SHP77 treated with DMSO at 0.1 percent for 48 hours (cell line): Measurements from ENCODE around the gene RRAD.
"Not testable (repeated sequence)": the region's sequence is repeated elsewhere in the genome, so short reads cannot be mapped to it uniquely, and the experiment has no call there.

ENCODE experiments used
- DNase-seq: peaks from one replicate; lab custom pipeline; 2025; lab: John Stamatoyannopoulos, UW

Gene RRAD

DNA sequence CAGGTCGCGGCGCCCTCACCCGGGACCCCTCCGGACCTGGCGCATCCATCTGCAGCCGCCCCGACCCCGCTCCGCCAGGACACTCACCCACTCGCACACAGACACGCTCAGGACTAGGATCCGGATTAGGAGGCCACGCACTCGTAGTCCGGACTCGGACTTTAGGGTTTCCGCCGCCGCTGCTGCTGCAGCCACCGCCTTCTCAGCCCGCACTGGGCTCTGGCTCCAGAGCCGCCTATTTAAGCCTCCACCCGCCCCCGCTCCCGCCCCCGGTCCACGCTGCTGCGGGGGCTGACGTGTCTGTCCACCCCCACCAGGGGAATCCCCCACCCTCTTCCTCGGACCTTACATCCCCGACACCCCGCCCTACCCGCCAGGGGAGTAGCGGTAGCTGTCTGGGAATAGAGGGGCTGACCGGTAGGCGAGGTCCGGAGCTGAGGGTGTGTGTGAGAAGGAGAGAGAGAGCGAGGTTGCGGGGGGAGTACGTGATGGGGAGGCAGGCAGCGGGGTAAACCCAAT lies at the start of gene RRAD:
Gene RRAD, minus strand, starts transcription at position 214 of the 519 bp plus-strand sequence. CDS start 356 bp downstream, outside the sequence.
- DNase-seq = no peak

DNA sequence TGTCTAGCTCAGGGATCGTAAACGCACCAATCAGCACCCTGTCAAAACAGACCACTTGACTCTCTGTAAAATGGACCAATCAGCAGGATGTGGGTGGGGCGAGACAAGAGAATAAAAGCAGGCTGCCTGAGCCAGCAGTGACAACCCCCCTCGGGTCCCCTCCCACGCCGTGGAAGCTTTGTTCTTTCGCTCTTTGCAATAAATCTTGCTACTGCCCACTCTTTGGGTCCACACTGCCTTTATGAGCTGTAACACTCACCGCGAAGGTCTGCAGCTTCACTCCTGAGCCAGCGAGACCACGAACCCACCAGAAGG lies 49.6 kb upstream of the RRAD start:
- peak; percentile 71 for DNase-seq

DNA sequence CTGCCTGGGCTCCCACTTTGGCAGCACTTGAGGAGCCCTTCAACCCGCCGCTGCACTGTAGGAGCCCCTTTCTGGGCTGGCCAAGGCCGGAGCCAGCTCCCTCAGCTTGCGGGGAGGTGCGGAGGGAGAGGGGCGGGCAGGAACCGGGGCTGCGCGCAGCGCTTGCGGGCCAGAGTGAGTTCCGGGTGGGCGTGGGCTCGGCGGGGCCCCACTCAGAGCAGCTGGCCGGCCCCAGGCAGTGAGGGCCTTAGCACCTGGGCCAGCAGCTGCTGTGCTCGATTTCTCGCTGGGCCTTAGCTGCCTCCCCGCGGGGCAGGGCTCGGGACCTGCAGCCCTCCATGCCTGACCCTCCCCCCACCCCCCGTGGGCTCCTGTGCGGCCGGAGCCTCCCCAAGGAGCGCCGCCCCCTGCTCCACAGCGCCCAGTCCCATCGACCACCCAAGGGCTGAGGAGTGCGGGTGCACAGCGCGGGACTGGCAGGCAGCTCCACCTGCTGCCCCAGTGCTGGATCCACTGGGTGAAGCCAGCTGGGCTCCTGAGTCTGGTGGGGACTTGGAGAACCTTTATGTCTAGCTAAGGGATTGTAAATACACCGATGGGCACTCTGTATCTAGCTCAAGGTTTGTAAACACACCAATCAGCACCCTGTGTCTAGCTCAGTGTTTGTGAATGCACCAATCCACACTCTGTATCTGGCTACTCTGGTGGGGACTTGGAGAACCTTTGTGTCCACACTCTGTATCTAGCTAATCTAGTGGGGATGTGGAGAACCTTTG lies 49.0 kb upstream of the RRAD start:
- not testable (repeated sequence) for DNase-seq

DNA sequence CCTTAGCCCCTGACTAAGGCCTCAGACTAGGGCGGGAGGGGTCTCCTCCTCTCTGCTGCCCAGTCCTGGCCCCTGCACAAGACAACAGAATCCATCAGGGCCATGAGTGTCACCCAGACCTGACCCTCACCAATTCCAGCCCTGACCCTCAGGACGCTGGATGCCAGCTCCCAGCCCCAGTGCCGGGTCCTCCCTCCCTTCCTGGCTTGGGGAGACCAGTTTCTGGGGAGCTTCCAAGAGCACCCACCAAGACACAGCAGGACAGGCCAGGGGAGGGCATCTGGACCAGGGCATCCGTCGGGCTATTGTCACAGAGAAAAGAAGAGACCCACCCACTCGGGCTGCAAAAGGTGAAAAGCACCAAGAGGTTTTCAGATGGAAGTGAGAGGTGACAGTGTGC lies 48.4 kb upstream of the RRAD start:
- DNase-seq = no peak

GRCh38 chr16:66972983-66973382 lies 47.6 kb upstream of the RRAD start:
- no peak for DNase-seq

DNA sequence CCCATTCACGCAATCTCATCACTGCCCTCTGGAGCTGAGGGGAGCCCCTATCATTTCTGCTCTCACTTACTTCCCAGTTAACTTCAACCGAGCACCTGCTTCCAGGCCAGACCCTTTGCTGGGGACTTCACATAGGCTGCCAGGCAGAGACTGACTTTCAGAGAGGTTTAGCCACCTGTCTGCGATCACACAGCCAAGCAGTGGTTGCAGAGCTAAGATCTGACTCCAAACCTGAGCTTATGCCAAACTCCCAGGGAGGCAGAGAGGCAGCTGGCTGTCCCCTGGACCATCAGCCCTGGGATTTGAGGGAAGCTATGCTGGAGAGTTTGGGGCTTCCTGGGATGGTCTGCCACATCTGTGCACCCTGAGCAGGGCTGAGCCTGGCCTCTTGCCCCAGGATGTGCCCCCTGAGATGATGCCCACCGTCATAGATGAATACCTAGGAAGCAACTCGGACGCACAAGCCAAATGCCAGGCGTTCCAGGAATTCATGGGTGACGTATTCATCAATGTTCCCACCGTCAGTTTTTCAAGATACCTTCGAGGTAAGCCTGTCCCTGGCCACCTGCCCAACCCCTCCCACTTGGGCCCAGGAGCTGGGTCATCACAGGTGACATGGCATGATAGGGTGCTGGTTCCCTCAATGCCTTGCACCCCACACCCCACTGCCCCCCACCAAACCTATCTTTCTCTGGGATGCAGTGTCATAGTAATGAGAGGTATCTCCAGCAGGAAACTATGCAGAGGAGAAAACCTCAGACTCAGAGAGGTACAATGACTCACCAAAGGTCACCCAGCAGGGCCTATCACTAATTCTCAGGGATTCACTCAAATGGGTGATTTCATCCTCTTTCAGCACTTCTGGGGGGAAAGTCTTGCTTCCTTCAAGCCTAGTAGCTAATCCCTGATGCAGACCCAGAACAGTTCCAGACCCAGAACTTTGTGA lies 45.7 kb upstream of the RRAD start:
- DNase-seq = no peak

- DNase-seq = no peak
Observed at GRCh38 chr16:66968847-66969246, 43.5 kb upstream of the RRAD start.

GRCh38 chr16:66964049-66964448 lies 38.7 kb upstream of the RRAD start:
- no peak for DNase-seq

DNA sequence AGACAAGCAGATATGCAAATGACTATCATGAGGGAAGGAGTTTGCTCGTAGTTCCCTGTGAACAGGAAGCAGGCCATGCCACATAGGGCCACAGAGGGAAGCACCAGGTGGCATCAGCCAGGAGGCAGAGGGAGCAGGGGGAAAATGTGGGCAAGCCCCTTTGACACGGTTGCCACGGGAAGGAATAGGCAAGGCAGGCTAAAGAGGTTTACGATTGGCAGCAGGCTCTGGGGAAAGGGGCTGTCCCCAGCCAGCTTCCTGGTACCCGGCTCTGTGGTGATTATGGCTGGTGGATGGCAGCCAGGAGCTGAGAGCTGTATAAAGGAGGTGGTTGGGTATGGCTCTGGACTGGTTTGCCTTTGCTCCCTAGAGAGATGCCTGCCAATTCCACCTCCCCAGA lies 36.6 kb upstream of the RRAD start:
- no peak for DNase-seq

GRCh38 chr16:66961065-66961744 lies 35.9 kb upstream of the RRAD start, which contains the start of gene CES3:
Gene CES3, plus strand, starts transcription at chr16:66961266. Its CDS starts 42 bp downstream, at chr16:66961308.
- DNase-seq = peak; percentile 68

- no peak for DNase-seq
Observed at GRCh38 chr16:66960270-66960669, 34.9 kb upstream of the RRAD start.

DNA sequence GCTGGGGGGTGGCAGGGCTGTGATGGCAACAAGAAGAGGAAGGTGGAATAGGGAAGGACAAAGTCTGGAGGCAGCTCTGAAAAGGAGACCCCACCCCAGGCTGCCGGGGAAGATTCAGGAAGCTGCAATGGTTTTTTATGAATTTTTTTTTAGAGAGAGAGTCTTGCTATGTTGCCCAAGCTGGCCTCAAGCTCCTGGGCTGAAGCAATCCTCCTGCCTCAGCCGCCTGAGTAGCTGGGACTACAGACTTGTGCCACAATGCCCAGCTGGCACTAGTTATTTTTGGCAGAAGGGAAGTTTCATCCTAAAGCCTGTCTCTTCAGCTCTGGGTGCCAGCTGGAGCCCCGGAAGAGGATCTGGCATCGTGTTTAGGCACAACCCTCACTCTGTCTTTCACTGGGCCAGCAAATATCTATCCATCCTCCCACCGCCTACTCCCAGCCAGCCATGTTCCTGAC lies 34.4 kb upstream of the RRAD start:
- no peak for DNase-seq

GRCh38 chr16:66958857-66959703 lies 33.7 kb upstream of the RRAD start:
- no peak for DNase-seq

DNA sequence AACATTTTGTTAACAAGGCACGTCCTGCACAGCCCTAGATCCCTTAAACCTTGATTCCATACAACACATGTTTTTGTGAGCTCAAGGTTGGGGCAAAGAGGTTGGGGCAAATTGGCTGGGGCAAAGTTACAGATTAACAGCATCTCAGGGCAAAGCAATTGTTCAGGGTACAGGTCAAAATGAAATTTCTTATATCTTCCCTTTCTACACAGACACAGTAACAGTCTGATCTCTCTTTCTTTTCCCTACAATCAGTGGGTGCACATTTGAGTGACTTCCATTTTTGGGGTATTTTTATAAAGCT lies 30.8 kb upstream of the RRAD start:
- not testable (repeated sequence) for DNase-seq

DNA sequence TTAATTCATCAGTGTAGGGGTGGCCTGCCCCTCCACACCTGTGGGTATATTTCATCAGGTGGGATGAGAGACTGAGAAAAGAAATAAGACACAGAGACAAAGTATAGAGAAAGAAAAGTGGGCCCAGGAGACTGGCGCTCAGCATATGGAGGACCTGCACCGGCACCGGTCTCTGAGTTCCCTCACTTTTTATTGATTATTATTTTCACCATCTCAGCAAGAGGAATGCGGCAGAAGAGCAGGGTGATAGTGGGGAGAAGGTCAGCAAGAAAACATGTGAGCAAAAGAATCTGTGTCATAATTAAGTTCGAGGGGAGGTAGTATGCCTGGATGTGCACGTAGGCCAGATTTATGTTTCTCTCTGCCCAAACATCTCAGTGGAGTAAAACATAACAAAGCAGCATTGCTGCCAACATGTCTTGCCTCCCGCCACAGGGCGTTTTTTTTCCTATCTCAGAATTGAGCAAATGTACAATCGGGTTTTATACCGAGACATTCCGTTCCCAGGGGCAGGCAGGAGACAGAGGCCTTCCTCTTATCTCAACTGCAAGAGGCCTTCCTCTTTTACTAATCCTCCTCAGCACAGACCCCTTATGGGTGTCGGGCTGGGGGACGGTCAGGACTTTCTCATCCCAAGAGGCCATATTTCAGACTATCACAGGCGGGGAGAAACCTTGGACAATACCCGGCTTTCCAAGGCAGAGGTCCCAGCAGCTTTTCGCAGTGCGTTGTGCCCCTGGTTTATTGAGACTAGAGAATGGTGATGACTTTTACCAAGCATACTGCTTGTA lies 30.2 kb upstream of the RRAD start:
- not testable (repeated sequence) for DNase-seq

- DNase-seq = peak; percentile 59
Observed at GRCh38 chr16:66954097-66954659, 28.8 kb upstream of the RRAD start.

- no peak for DNase-seq
Observed at GRCh38 chr16:66953462-66954096, 28.2 kb upstream of the RRAD start.

DNA sequence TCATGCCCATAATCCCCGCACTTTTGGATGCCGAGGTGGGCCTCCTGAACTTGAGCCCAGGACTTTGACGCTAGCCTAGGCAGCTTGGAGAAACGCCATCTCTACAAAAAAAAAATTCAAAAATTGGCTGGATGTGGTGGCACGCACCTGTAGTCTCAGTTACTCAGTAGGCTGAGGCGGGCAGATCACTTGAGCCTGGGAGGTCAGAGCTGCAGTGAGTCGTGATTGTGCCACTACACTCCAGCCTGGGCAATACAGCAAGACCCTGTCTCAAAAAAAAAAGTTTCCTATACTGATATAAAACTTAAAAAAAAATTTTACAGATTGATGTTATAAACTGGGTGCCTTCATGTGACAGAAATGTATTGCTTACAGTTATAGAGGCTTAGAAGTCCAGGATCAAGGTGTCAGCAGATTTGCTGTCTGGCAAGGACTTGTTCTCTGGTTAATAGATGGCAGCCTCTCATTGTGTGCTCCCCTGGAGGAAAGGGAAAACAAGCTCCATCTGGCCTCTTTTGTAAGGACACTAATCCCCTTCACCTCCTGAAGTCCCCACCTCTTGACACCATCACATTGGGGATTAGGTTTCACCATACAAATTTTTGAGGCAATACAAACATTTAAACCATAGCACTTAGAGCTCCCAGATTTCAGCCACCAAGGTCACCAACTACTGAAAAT lies 27.2 kb upstream of the RRAD start:
- no peak for DNase-seq
